NT2/D1 (cell line): ENCODE data around the gene SCN3A.

ENCODE experiments used
- YY1 ChIP-seq: IDR thresholded peaks from 2 replicates; pipeline ENCODE4 v1.6.1; 2011; ENCODE audit not compliant: insufficient read length, insufficient read depth
- ZNF274 ChIP-seq: IDR thresholded peaks from 2 replicates; pipeline ENCODE4 v1.6.1; 2011; ENCODE audit warnings: mild to moderate bottlenecking, low read depth, low read length

DNA sequence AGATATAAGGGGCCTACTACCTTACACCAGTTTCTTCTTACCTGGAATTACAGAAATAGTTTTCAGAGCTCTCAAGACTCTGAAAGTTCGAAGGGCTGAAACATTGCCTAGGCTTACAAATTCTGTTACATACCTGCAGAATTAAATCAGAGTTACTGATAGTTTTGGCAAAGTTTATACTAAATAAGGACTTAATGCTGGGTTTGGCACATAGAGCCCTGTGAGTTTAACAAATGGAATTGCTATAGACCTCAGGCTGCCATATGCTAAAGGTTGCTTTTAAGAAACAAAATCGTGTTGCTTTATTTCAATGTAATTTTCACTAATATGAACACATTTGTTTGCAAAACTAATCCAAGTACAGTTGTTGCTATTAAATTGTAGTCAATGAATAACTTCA, 40.1 kb downstream of the SCN3A start:
- no peak for TF ChIP-seq ZNF274
- TF ChIP-seq YY1: no peak
